WERI-Rb-1 (cell line): ENCODE data around the gene TPRN.
A peak's percentile ranks its signal among the peaks of the same experiment; 100 is the strongest.

Experiments
- DNase-seq: peaks from one replicate; pipeline ENCODE4 v3.0.0-alpha.2; 2020
- H3K27ac ChIP-seq: fragments of 250-450 bp; sonication (Bioruptor Pico); 2 replicates; pipeline ENCODE4 v1.5.1; 2020; ENCODE audit warnings: mild to moderate bottlenecking, moderate library complexity
- H3K27me3 ChIP-seq: fragments of 250-450 bp; sonication (Bioruptor Pico); 2 replicates; pipeline ENCODE4 v1.5.1; 2021; ENCODE audit warnings: mild to moderate bottlenecking, low read depth, moderate library complexity; ENCODE audit not compliant: insufficient read depth, severe bottlenecking
- H3K36me3 ChIP-seq: fragments of 250-450 bp; sonication (Bioruptor Pico); 2 replicates; pipeline ENCODE4 v1.5.1; 2020; ENCODE audit warnings: mild to moderate bottlenecking, moderate library complexity
- H3K4me3 ChIP-seq: 2 replicates; pipeline ENCODE4 v1.5.1; 2011; ENCODE audit warnings: low read depth, mild to moderate bottlenecking, control low read depth, low read length
- H3K9me3 ChIP-seq: fragments of 250-450 bp; sonication (Bioruptor Pico); 2 replicates; pipeline ENCODE4 v1.5.1; 2021; ENCODE audit warnings: mild to moderate bottlenecking, moderate library complexity; ENCODE audit not compliant: severe bottlenecking
- CTCF ChIP-seq: IDR thresholded peaks from 2 replicates; pipeline ENCODE4 v1.5.1; 2011; ENCODE audit warnings: low read depth, mild to moderate bottlenecking, control low read depth, inconsistent platforms, low read length

Gene TPRN

GRCh38 chr9:137204731-137205125, 4.2 kb upstream of the TPRN start:
- no peak for TF ChIP-seq CTCF
- Histone ChIP-seq H3K4me3 (peak overlapping the region; percentile 82), H3K9me3 (no peaks in the 10 kb centered on the region), H3K27me3 (no peaks in the 10 kb centered on the region), H3K36me3 (no peaks in the 10 kb centered on the region), H3K27ac (no peak overlapping the region; the same call in 1 of the 2 replicates)
- DNase-seq = no peak

GRCh38 chr9:137202966-137203365, 2.4 kb upstream of the TPRN start:
- Histone ChIP-seq H3K9me3 (no peaks in the 10 kb centered on the region), H3K4me3 (no peak overlapping the region), H3K27ac (no peak overlapping the region), H3K36me3 (no peaks in the 10 kb centered on the region), H3K27me3 (no peaks in the 10 kb centered on the region)
- no peak for DNase-seq
- no peak for TF ChIP-seq CTCF

- TF ChIP-seq CTCF = no peak
- DNase-seq = no peak
- no peaks in the 10 kb centered on the region for H3K9me3 ChIP-seq
- H3K36me3 ChIP-seq = no peaks in the 10 kb centered on the region
- H3K27ac ChIP-seq = peak overlapping the region; percentile 65
- H3K4me3 ChIP-seq = peak overlapping the region; percentile 58
- no peaks in the 10 kb centered on the region for H3K27me3 ChIP-seq
Measured at GRCh38 chr9:137201205-137201868, 796 bp upstream of the TPRN start.

- no peak for TF ChIP-seq CTCF
- H3K36me3 ChIP-seq = no peaks in the 10 kb centered on the region
- no peak overlapping the region for H3K4me3 ChIP-seq
- no peaks in the 10 kb centered on the region for H3K9me3 ChIP-seq
- no peak for DNase-seq
- no peak overlapping the region for H3K27ac ChIP-seq
- H3K27me3 ChIP-seq = no peaks in the 10 kb centered on the region
Measured at GRCh38 chr9:137199411-137200121, 975 bp downstream of the TPRN start.

DNA sequence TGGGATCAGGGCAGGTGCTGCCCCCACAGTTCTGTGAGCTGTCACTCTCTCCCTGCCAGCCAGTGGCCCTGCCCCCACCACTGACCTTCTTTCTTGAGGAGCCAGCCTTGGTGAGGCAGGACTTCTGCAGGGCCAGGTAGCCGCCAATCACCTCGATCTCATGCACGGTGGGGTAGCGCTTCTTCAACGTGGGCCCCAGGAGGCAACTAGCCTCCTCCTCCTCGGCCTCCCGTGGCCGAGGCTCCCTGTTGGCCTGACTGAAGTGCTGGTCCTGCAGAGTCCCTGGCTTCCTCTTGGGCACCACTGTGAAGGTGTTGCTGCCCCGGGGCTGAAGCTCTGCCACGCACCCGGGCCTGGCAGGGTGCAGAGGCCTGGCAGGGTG, 1.6 kb downstream of the TPRN start:
- H3K27me3 ChIP-seq = no peaks in the 10 kb centered on the region
- H3K4me3 ChIP-seq = no peak overlapping the region
- no peak for TF ChIP-seq CTCF
- no peak for DNase-seq
- no peaks in the 10 kb centered on the region for H3K36me3 ChIP-seq
- no peak overlapping the region for H3K27ac ChIP-seq
- no peaks in the 10 kb centered on the region for H3K9me3 ChIP-seq
